Erythroblast (primary cell): ENCODE measurements around the gene MOSPD3.

Experiments used
- GATA1 ChIP-seq: IDR thresholded peaks from 2 replicates; pipeline ENCODE4 v1.6.1; 2011; ENCODE audit warnings: low read depth, mild to moderate bottlenecking, control low read depth, low read length, moderate library complexity
- POLR2A ChIP-seq: IDR thresholded peaks from 2 replicates; pipeline ENCODE4 v1.6.1; 2011; ENCODE audit warnings: mild to moderate bottlenecking, low read length

GRCh38 chr7:100609958-100610357 lies 2.4 kb upstream of the MOSPD3 start:
- TF ChIP-seq POLR2A (no peak), GATA1 (no peak)
